NCI-H2227 (cell line): Measurements from ENCODE around the gene EP400.
A peak's percentile ranks its signal among the peaks of the same experiment; 100 is the strongest.

Experiments used
- DNase-seq: peaks from one replicate; lab custom pipeline; 2025; ENCODE audit not compliant: unreplicated experiment; lab: John Stamatoyannopoulos, UW

EP400 gene

DNA sequence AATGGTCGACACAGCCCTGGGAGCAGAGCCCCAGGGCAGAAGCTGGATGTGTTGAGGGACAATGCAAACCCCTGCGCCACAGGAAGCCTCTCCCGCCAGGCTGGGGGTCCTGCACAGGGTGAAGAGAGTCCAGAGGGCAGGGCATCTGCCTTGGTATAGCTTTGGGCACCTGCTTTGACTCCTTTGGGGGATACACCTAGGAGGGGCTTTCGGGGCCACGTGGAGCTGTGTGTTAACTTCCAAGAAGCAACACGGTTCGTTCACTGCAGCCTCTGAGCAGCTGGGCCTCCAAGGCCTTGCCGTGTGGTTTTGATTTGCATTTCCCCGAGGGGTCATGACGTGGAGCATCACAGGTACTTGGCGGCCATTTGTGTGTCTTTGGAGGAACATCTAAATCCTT lies 26.5 kb upstream of the EP400 start:
- no peak for DNase-seq

- DNase-seq, result no peak
Observed at GRCh38 chr12:131927110-131928079, 22.3 kb upstream of the EP400 start.

- DNase-seq, result peak; percentile 58
Observed at GRCh38 chr12:131928080-131928710, 21.5 kb upstream of the EP400 start.

GRCh38 chr12:131928711-131929580 lies 20.8 kb upstream of the EP400 start, which contains the start of gene PUS1:
PUS1 (plus strand) TSS chr12:131929276; CDS start chr12:131929723, 447 bp downstream.
- DNase-seq, result peak; percentile 98

GRCh38 chr12:131929581-131930456 lies 19.9 kb upstream of the EP400 start:
- peak; percentile 46 for DNase-seq

- DNase-seq, result no peak
Observed at GRCh38 chr12:131930510-131930909, 19.2 kb upstream of the EP400 start.

DNA sequence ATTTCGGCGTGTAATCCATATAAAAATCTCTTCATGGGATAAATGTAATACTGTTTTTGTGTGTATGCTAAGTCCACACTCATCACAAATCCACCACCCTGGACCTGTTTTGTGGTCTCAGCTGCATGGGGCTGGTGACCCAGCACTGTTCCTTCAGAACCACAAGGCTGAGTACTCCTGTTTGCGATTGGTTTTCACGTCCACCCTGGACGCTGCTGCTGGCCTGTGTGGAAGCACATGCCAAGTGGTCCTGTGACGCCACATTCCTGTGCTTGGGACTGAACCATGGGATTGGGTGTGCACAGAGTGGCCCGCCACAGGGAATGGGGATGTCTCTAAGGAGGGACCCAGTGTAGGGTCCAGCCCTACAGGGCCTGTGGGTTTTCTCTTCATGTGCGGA lies 16.4 kb upstream of the EP400 start:
- DNase-seq, result no peak

GRCh38 chr12:131934535-131934934 lies 15.2 kb upstream of the EP400 start:
- no peak for DNase-seq

GRCh38 chr12:131938082-131938481 lies 11.7 kb upstream of the EP400 start:
- no peak for DNase-seq

- no peak for DNase-seq
Observed at GRCh38 chr12:131939007-131939406, 10.7 kb upstream of the EP400 start.

DNA sequence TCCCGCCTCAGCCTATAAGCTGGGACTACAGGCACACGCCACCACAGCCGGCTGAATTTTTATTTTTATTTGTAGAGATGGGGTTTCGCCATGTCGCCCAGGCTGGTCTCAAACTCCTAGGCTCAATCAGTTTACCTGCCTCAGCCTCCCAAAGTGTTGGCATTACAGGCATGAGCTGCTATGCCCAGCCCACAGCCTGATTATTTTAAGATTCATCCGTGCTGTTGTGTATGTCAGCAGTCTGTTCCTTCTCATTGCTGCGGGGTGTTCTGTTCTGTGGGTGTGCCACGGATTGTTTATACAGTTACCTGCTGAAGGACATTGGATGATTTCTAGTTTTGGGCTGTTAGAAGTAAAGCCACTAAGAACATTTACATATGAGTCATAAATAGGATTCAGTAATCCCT lies 9.6 kb upstream of the EP400 start:
- DNase-seq, result no peak

DNA sequence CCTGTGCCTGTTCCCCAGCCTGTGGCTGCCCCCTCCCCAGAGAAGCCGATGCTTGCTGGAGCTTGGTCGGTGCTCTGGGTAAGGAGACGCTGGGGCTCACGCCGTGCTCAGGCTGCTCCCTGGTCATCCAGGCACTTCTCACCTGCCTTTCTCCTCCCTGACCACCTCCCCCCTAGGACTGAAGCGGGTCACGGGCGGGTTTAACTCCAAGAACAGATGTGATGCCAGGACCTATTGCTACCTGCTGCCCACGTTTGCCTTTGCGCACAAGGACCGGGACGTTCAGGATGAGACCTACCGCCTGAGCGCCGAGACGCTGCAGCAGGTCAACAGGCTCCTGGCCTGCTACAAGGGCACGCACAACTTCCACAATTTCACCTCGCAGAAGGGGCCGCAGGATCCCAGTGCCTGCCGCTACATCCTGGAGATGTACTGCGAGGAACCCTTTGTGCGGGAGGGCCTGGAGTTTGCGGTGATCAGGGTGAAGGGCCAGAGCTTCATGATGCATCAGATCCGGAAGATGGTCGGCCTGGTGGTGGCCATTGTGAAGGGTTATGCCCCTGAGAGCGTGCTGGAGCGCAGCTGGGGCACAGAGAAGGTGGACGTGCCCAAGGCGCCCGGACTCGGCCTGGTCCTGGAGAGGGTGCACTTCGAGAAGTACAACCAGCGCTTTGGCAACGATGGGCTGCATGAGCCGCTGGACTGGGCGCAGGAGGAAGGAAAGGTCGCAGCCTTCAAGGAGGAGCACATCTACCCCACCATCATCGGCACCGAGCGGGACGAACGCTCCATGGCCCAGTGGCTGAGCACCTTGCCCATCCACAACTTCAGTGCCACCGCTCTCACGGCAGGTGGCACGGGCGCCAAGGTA lies 8.4 kb upstream of the EP400 start:
- no peak for DNase-seq

- no peak for DNase-seq
Observed at GRCh38 chr12:131941987-131942341, 7.8 kb upstream of the EP400 start.

DNA sequence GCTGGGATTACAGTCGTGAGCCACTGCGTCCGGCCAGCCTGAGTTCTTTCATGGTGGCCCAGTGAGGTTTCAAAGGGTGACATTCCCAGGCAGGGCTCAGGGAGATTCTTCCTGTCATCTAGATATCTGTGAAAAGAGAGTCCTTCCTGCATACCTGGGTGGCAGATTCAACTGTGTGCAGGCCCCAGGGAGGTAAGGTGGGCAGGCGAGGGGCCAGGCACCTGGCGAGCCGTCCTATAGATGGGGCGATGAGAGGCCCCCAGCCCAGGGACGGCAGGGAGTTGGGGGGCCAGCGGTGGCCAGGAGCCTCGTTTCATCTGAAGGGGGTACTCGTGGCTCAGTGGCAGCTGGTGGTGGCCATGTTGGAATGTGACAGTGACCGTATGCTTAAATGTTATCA lies 7.1 kb upstream of the EP400 start:
- DNase-seq, result no peak

DNA sequence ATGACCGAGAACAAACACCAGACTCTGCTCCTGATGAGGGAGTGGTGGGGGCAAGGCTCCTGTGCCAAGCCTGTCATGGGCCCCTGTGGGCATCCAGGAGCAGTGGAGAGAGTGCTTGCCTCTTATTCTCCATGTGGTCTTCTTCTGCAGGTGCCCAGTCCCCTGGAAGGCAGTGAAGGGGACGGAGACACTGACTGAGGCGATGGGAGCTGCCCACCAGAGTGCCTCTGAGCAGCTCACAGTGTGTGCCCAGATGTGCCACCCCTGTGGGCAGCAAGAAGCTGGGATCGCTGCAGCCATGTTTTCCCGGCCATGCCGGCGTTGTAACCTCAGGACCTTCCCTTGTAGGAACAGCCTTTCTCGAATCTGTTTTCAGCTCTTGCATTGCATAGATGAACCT lies 6.4 kb upstream of the EP400 start:
- no peak for DNase-seq

DNA sequence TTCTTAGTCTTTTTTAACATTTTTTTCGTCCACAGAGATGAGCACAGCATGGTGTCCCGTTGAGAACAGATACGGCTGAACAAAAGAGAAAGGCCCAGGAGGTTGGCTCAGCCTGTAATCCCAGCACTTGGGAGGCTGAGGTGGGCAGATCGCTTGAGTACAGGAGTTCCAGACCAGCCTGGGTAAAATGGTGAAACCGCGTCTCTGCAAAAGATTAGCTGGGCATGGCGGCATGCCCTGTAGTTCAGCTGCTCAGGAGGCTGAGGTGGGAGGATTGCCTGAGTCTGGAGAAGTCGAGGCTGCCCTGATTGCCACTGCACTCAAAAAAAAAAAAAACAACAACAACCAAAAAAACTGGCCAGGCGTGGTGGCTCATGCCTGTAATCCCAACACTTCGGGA lies 5.9 kb upstream of the EP400 start:
- no peak for DNase-seq

GRCh38 chr12:131944601-131945251 lies 5.0 kb upstream of the EP400 start:
- no peak for DNase-seq

DNA sequence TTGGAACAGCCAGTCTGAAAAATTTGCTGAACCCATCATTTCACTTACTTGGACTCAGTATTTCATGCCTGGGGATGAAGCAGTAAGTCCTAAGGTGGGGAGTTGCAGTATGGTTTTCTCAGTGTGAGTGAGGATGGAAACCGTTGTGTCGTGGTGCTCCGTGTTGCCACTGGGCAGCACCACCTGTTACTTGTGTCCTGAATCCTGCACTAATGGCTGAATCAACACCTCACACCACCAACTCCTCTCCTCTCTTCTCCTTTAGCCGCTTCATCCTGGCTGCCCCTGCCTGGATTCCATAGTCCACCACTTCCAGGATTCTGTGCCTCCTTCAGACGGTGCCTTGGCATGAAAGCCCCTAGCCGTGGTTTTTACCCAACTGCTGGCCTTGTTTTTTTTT lies 3.0 kb upstream of the EP400 start:
- DNase-seq, result no peak

DNA sequence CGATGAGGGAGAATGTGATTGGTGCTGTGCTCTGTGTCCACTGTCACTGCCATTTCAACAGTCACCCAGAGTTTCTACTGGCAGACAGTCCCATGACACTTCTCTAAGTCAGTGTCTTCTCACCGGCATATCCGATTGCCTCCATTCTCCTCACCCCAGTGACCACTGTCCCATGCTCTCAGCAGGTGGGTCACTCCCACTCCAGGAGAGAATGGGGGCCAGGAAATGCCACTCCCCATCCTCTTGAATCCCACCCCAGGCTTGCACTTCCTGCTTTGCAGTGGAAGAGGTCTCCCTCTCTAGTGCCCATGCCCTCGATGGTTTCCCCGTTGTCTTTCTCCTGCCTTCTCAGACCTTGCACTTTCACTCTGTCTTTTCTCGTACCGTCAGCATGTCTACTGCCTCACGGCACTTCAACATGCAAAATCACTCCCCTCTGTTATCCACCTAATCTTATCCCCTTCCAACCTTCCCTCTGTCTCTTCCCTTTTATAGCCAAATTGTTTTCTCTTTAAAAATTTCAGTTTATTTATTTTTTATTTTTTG lies 2.2 kb upstream of the EP400 start:
- DNase-seq, result no peak
